DND-41 (cell line): Measurements from ENCODE around the gene TPRG1.

ENCODE experiments used
- CTCF ChIP-seq: IDR thresholded peaks from 2 replicates; pipeline ENCODE4 v1.5.1; 2012; ENCODE audit warnings: borderline replicate concordance, low read length, moderate library complexity, mild to moderate bottlenecking; ENCODE audit not compliant: poor library complexity, severe bottlenecking; ENCODE audit errors: extremely low read depth
- EZH2 ChIP-seq: IDR thresholded peaks from 3 replicates; pipeline ENCODE4 v1.6.1; 2012; ENCODE audit warnings: borderline replicate concordance, low read depth, mild to moderate bottlenecking, moderate library complexity, low read length, inconsistent platforms; ENCODE audit not compliant: severe bottlenecking

GRCh38 chr3:189204937-189205336 lies 33.2 kb downstream of the TPRG1 start:
- no peak for TF ChIP-seq CTCF
- no peak for TF ChIP-seq EZH2
